HG02623 (cell line): ENCODE measurements around the gene PTDSS2.
A peak's percentile ranks its signal among the peaks of the same experiment; 100 is the strongest.
"Not testable (repeated sequence)": the region's sequence is repeated elsewhere in the genome, so short reads cannot be mapped to it uniquely, and the experiment has no call there.

Experiments used
- ATAC-seq: cut with Tn5 transposase; IDR thresholded peaks from one replicate; pipeline ENCODE4 v1.9.1; 2021; ENCODE audit warnings: moderate library complexity; ENCODE audit not compliant: unreplicated experiment

Gene PTDSS2

GRCh38 chr11:449889-450808, at the start of gene PTDSS2:
PTDSS2 (plus strand) TSS chr11:450279; CDS start chr11:450456, 177 bp downstream.
- peak; percentile 69 for ATAC-seq

GRCh38 chr11:401196-401595, 48.9 kb upstream of the PTDSS2 start:
- not testable (repeated sequence) for ATAC-seq

GRCh38 chr11:403021-403760, 46.9 kb upstream of the PTDSS2 start:
- no peak for ATAC-seq

DNA sequence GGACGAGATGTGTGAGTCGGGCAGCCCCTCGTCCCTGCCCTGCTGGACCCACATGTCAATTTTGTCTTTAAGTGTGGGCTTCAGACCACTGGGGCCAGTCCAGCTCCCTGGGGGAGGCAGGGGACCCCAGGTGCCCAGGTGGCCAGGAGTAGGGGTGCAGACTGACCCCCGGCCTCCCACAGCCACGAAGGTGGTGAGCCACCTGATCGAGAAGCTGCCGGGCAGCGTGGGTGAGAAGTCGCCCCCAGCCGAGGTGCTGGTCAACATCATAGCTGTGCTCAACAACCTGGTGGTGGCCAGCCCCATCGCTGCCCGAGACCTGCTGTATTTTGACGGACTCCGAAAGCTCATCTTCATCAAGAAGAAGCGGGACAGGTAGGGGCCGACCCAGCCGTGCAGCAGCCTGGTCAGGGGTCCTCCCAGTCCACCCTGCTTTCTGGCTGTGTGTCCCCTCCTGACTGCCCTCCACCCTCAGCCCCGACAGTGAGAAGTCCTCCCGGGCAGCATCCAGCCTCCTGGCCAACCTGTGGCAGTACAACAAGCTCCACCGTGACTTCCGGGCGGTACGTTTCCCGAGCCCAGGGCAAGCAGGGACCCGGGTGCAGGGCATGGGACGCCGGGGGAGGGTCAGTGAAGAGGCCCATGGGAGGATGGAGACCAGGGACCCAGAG, 46.2 kb upstream of the PTDSS2 start:
- ATAC-seq = no peak

GRCh38 chr11:404551-405264, 45.4 kb upstream of the PTDSS2 start:
- no peak for ATAC-seq

DNA sequence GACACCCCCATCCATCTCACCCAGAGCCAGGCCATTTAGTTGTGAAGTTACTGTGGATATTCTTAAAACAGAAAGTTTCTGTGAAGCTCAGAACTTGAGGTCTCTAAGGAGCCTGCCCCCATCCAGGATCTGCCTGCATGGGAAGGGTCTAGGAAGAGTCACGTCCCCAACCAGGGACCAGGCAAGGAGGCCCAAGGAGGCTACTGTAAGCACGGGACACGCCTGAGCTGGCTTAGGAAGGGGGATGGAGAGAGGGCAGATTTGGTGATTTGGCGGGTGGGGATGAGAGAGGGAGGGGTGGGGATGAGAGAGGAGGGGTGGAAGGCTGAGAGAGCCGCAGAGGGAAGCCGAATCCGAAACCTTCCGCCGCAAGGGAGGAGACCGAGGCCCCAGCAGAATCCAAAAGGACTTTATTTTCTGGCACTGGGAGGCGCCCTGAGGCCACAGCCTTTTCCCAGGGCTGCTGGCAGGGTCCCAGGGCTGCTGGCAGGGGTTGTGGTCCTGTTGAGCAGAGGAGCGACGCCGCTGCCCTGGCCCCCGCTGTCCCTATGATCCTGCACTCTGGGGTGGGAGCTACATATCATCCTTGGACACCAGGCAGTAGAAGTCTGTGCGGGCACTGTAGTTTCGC, 44.6 kb upstream of the PTDSS2 start:
- ATAC-seq = no peak

- ATAC-seq = no peak
These were observed 43.9 kb upstream of the PTDSS2 start for GRCh38 chr11:405954-406795.

DNA sequence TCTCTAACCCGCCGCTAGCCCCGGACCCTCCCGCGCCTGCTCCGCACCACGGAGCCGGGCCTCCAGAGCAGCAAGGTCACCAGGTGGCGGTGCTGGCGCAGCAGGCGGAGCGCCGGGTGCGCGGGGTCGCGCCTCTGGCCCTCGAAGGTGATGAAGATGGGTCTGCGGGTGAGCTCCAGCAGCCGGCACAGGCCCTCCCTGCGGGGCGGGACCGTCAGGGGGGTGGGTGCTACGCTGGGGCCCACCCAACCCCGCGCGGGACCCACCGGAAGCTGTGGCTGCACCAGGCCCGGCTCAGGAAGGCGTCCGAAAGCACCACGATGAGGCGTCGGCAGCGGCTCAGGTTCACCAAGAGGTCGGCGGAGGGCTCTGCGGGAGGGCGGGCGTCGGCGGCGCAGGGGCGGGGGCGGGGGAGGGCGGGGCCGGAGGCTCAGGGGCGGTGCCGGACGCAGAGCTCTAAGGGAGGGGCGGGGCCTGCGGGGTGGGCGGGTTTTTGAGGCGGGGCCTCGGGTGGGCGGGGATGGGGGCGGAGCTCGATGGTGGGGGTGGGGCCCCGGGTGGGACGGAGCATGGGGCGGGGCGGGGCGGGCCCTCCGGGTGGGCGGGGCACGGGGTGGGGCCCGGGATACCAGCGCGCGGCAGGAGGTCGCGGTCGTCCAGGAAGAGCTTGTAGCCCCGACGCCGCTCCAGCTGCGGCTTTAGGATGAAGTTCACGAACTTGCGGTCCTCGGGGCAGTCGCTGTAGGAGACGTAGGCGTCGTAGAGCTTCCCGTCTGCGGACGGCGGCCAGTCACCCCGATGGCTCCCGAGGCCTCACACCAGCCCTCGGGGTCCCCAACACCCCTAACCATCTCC, 43.1 kb upstream of the PTDSS2 start:
- ATAC-seq = peak; percentile 62

DNA sequence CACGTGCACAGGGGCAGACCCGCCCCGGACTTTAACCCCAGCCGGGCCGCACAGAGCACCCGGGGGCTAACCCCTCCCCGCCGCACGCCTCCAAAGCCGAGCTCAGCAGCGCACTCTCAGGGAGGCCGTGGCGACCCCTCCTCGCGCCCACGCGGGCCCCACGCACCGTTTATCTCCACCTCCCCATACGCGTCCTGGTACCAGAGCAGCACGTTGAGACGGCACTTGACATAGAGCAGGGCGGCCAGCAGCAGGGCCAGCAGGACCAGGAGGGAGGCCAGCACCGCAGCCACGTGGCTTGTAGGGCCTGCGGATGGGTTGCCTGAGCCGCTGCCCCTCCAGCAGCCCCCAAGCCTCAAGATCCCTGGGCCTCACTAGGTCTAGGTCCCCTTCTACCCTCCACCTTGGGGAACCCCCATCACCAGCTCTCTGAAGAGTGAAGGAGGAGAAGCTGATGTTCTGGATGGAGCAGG, 42.4 kb upstream of the PTDSS2 start:
- no peak for ATAC-seq

DNA sequence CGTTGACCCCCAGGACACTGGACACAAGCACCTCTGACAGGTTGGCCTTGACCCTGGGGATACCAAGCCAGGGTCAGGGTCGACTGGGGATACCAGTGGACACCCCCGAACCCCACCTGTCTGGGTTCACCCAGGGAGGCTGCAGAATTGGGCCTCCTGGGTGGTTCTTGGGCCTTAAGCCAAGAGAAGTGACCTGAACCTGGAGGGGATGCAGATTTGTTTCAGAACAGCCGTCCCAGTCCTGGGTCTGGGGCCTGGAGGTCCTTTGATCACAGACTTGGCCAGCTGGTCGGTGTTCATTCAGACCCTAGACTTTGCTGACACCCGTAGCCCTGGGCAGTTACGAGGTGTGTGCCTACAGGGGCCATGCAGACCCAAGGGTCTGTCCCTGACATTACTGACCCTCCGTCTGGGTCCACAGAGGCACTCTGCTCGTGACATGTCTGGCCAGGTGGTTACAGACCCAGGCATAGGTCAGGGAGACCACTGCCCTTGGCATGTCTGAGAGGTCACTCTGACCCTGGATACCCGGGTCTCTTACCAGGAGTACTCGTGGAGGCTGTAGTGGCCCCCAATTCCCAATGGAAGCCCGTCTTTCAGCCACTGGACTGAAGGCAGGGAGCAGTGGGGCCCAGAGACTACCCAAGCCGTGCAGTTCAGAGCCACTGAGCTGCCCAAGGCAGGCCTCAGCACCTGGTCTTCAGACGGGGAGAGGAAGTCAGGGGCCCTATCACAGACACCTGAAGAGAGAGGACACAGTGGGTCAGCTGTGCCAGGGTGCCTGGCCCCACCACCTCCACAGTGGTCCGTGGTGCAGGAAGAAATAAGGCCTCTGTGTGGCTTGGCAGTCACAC, 41.7 kb upstream of the PTDSS2 start:
- ATAC-seq = no peak

DNA sequence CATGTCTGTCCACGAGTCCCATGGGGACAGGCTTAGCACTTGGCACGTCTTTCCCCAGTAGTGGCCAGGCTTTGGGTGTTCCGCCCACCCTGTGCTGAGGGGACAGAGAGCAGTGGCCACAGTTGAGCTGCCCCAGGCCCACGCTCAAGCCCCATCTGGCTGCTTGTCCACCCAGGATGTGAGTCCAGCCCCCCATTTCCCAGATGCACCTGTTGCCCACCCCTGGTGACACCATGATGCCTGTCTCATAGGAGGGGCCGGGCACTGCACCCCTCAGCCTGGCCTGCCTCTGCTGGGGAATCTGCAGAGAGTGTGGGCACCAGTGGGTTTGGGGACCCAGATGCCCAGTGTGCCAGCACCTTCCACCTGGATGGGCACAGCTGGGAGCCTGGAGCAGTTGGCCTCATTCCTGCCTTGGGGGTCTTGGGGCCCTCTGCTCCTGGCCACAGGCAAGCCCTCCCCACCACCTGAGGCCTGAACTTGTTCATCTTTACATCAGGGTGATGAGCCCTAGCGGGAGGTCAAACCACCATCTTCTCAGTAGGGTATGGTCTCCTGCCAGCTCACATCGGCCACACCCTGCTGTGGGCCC, 41.0 kb upstream of the PTDSS2 start:
- no peak for ATAC-seq

DNA sequence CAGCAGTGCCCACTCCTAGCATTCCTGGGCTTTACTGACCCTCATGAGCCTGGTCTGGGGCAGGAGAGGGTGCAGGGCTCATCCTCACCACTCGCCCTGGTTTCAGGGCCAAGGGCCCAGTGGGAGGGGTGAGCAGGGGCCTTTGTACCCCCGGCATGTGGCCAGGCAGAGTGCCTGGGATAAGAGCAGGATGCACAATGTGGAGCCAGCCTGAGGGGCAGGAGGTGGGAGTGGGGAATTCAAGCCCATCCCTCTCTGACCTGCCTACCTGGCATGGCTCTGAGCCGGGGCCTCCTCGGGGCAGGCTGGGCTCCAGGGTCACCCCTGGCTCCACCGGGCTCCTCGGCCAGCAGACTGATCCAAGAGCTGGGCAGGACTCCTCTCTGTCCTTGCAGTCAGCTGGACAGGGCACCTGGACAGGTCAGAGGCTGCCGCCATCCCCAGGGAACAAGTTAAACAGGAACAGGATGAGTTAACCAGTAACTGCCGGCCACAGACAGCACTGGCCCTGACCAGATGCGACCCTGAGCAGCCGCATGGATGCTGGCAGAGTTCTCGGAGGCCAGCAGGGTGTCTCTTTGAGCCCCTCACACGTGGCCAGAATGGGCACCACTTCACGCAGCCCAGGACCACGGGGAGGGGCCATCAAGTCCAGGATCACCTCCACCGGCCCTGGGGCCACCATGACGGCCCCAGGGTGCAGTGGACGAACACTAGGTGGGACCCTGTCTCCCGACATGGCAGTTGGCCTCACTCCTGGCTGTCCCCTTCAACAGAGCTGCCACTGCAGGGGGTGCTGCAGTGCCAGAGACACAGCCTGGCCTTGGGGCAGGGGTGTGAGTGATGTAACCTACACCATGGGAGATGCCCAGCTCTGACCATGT, 40.2 kb upstream of the PTDSS2 start:
- ATAC-seq = no peak

DNA sequence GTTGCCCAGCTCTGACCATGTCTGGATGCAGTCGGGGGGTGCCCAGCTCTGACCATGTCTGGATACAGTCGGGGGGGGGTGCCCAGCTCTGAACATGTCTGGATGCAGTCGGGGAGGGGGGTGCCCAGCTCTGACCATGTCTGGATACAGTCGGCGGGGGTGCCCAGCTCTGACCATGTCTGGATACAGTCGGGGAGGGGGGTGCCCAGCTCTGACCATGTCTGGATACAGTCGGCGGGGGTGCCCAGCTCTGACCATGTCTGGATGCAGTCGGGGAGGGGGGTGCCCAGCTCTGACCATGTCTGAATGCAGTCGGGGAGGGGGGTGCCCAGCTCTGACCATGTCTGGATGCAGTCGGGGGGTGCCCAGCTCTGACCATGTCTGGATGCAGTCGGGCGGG, 39.4 kb upstream of the PTDSS2 start:
- ATAC-seq = not testable (repeated sequence)

- not testable (repeated sequence) for ATAC-seq
These were observed 38.6 kb upstream of the PTDSS2 start for GRCh38 chr11:411520-411919.

- ATAC-seq = no peak
These were observed 37.4 kb upstream of the PTDSS2 start for GRCh38 chr11:412641-413119.
